Ureter (tissue), 1 donor: ENCODE data around the gene CELF6. TPM values are rescaled to one million over a fixed set of nuclear protein-coding genes. Genes with fewer than 3 reads are reported as not detected.
A peak's percentile ranks its signal among the peaks of the same experiment; 100 is the strongest.

Experiments used
- DNase-seq: peaks from one replicate; pipeline ENCODE4 v3.0.0-alpha.2; 2020; ENCODE audit warnings: low spot score
- total RNA-seq: library from RNA; stranded (reverse); gene quantifications from one replicate; pipeline ENCODE4 v1.2.4, GENCODE V29; 2023
- donor health status: DM: yes; HTN: yes; CAD: no.

Gene CELF6
- total RNA-seq, 1 donor from 2014 or later, result 3.4 TPM

DNA sequence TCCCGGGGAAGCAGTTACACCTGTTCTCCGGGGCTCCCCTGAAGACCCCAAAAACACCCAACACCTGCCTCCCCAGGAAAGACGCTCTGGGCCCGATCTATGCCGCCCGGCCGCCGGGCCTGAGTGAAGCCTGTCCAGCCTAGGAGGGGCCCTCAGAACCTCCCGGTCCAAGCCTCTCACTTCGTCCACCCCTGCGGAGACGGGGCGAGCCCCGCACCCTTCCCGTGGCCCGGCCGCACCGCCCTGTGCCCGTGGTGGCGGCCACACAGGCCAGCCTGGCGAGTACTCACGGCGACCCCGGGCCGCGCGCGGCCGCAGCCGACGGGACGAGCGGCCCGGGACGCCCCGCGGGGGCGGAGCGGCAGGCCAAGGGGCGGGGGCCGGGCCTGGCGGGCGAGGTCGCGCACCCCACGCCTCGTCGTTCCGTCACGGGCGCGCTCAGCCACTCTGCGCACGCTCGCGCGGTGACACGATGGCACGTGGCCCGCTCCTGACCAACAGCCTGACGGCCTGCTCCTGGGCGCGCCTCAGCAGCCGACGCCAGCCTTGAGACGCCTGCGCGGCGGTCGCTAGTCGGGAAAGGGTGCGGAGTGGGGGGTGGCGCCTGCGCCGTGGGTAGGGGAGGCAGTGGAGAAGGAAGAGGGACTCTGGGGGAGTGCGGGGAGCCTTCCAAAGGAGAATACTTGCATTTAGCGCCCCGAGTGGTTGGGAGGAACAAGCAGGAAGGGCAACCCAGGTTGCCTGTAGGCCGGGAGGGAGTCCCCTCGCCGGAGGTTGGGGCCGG is 47.6 kb downstream of the CELF6 start, which contains the start of gene PARP6:
TSS of gene PARP6 (minus strand) at position 342 of the 784 bp plus-strand sequence. CDS start 5,077 bp downstream, outside the sequence.
- peak; percentile 99 for DNase-seq

DNA sequence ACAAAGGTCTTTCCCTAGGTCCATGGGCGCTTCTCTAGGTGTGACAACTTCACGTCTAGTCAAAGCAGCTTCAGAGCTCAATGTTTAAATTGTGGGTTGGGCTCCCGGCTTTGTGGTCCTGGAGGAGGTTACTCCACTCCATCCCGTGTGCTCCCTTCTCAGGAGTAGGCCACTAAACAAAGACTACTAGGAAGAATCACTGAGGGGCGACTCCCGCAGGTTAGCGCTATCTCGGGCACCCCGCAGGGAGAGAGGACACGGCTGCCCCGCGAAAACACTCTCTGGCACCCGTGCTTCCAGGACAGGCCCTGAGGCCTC is 48.1 kb downstream of the CELF6 start:
- no peak for DNase-seq

GRCh38 chr15:72271221-72271620 is 48.7 kb downstream of the CELF6 start:
- DNase-seq, result no peak

DNA sequence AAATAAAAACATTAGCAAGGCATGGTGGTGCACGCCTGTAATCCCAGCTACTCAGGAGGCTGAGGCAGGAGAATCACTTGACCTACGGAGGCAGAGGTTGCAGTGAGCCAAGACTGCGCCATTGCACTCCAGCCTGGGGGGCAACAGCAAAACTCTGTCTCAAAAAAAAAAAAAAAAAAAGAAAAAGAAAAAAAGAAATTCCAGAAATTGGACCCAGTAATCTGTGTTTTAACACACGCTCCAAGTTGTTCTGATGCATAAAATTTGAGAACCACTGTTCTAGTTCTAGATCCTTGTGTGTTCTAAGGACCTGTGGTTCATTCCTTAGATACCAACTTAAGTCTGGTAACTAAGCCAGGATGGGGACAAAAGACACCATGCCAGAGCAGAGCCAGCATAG is 50.2 kb downstream of the CELF6 start:
- no peak for DNase-seq

DNA sequence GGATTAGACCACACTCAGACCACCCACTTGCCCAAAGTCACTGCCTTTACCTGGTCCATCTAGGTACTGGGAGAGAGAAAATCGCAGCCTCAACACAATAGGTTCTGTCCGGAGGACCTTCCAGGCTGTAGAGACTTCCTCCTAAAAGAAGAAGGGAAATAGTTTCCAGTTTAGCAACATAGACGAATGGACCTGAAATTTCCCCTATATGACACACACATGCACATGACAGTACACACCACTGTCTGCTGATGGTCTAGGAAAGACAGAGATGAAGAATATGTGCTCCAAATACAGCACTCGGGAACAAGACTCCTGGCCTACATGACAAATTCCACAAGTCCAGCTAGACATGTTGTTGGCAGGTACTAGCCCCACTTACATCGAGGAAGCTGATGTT is 54.9 kb downstream of the CELF6 start:
- DNase-seq, result no peak

- DNase-seq, result no peak
Observed at GRCh38 chr15:72252663-72253299, 67.2 kb downstream of the CELF6 start.

DNA sequence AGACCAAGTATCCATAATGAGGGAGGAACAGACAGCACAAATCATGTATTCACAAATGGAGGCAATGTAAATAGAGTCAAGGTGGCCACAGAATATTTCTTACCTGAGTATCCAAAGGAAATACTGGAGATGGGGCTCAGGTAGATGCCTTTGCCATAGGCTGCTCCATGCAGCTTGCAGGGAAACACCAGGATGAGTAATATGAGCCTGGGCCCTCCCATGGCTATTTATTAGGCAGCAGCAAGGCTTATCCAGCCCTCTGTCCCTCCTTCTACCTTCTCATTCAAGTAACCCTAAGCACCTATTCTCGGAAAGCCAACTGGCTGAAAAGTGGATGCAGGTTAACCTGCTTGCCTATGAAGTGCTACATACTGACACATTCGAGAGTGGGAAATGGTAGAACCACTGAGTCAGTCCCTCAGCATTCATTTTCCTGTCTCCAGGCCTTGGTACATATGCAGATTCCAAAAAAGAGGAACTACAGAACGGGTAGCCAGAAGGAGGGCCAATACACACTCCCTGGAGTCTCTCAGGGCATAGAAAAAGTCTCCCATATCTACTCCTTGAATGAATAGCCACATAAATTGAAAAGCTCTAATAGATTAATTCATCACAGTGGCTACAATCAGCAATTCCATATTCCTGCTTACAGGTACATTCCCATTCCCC is 70.7 kb downstream of the CELF6 start:
- no peak for DNase-seq

GRCh38 chr15:72248514-72248913 is 71.4 kb downstream of the CELF6 start:
- DNase-seq, result no peak

GRCh38 chr15:72242775-72243370 is 77.1 kb downstream of the CELF6 start:
- DNase-seq, result no peak

- DNase-seq, result no peak
Observed at GRCh38 chr15:72239652-72240051, 80.3 kb downstream of the CELF6 start.

- DNase-seq, result no peak
Observed at GRCh38 chr15:72238586-72238985, 81.4 kb downstream of the CELF6 start.

DNA sequence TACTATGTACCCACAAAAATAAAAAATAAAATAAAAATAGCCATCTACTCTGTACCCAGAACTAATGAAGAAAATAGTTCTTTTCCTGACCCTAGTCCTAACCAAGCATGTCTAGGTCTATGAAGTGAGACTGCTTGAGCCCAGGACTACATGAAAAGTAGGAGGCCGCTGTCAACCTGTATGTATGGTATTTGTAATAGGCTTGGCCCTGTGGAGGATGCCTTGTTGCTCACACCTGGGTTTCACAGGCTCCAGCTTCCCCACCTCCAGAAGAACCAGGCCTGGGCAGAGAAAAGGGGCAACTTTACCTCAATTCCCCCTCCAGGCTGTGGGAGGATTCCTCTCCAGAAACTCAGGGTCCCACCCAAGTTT is 82.1 kb downstream of the CELF6 start:
- DNase-seq, result no peak

DNA sequence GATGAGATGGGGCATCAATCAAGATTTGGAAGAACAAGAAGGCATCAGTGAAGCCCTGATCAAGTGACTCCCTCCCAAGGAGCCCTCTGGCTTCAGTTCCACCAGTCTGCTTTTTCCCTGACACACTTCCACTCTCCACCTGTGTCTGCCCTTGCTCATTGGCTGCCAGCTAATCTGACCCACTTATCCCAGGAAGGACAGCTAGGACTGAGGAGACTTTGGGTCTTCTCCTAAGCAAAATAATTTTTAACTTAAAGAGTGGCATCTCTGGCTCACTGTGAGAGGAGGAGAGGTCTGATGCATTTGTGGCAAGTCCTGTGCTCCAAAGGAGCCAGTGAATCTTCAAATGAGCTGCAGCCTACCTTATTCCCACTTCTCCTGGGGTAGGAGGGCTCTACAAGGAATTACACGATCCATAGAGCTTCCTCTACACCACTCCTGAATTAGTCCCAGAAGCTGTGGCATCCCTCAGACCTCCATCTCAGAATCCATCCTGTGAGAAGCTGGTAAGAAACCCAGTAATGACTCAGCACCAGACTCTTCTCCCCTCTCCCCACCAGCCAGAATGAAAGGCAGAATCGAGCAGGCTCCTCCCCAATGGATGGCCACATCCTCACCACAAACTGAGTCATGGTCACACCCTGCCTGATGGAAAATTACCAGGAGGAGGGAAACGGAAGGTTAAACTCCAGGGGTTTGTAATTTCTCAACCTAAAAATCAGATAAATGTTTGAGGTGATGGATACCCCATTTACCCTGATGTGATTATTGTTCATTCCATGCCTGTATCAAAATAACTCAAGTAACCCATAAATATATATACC is 82.7 kb downstream of the CELF6 start:
- DNase-seq, result peak; percentile 83

DNA sequence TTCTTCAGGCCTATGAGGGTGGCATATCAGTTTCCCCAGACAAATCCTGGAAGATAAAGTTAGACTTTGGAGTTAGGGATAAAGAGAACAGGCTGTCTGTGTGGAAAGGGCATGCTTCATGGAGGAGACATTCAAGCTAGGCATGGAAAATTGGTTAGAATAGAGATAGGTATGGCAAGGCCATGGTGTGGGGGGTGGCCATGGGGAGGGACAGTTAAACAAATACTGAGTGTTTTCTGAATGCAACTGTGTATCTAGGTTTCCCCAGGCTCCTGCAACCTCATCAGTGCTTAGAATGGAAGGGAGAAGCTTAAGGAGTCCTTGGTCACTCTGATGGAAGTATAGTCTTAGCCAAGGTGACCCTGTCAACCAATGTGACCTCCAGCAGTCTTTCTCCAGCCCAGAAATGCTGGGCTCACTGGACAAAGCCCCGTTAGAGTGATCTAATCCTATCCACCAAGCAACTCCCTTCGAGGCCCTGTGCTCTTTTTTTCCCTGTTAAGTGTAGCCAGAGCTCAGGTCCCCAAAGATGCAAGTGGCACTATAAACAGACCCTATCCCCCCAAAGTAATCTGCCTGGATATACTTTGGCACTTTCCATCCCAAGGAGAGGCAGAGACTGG is 83.5 kb downstream of the CELF6 start:
- no peak for DNase-seq

- no peak for DNase-seq
Observed at GRCh38 chr15:72235298-72235697, 84.7 kb downstream of the CELF6 start.

Other genes with a start within 250 kb of the CELF6 start
- gene MYO9A, start 202.0 kb downstream of the CELF6 start, total RNA-seq, result 73.4 TPM
- gene SENP8, start 201.8 kb downstream of the CELF6 start, total RNA-seq, result 5.3 TPM
- 3.1 TPM for gene GRAMD2A, start 122.4 kb downstream of the CELF6 start, total RNA-seq
- 1,020 TPM for gene PKM, start 89.0 kb downstream of the CELF6 start, total RNA-seq
- 103 TPM for gene PARP6, start 47.6 kb downstream of the CELF6 start, total RNA-seq
- 107 TPM for gene HEXA, start 55.9 kb upstream of the CELF6 start, total RNA-seq
- not detected for gene TMEM202, start 78.1 kb upstream of the CELF6 start, total RNA-seq
- 163 TPM for gene ARIH1, start 154.2 kb upstream of the CELF6 start, total RNA-seq